ENCODE results near the gene KCNMA1.
"Not testable (repeated sequence)": the region's sequence is repeated elsewhere in the genome, so short reads cannot be mapped to it uniquely, and the experiment has no call there.

Gene KCNMA1

DNA sequence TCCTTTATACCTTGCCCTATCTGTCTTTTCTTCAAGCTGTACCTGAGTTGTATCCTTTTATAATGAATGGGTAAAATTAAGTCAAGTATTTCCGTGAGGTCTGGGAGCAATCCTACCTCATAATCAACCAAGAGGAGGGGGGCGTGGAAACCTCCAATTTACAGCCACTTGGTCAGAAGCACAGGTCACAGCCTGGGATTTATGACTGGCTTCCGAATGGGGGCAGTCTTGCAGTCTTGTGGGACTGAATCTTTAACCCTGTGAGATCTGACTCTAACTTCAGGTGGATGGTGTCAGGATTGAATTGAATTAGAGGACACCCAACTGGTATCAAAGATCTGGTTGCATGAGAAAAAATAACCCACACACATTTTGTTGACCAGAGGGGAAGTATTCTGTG, 23.5 kb upstream of the KCNMA1 start:
- H3K9me3 ChIP-seq (ENCODE audit: control insufficient read depth, low read depth, low read length) = no peaks in the 10 kb centered on the region
- no peak overlapping the region for H3K4me3 ChIP-seq (ENCODE audit: low read length)
- H3K36me3 ChIP-seq (ENCODE audit: control insufficient read depth, low read depth, low read length) = no peaks in the 10 kb centered on the region
- no peaks in the 10 kb centered on the region for H3K4me1 ChIP-seq (ENCODE audit: control insufficient read depth, low read depth, low read length)
- no peak overlapping the region for H3K27ac ChIP-seq (ENCODE audit: low read length)
- no peaks in the 10 kb centered on the region for H3K27me3 ChIP-seq (ENCODE audit: control insufficient read depth, insufficient read depth, low read length)
- no peak overlapping the region for H3K9ac ChIP-seq (ENCODE audit: low read length)

DNA sequence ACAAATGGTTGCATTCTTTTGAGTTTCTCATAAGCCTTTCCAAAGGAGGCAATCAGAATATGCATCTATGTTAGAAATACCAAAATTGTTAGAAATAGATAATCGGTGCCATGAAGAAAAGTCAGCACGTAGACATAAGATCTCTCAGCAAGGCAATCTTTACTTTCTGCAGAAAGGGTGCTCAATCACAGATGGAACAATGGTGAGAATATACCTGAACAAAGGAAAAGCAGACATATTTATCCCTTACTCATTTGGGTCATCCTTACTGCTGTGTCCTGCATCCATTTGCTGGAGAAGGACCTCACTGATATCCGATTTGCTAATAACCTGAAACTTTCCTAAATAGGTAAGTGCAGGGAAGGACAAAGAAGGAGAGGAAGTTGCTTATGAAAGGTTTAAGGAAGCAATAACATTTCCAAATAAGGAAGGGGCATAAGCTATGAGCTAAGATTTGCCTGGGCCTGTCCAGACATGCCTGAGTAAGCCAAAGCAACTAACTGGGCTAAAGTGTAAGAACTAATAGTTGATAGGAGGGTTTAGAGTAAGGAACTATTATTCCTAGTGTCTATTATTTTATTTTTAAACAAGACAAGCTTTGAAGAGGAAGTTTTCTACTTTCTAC, 21.6 kb upstream of the KCNMA1 start:
- not testable (repeated sequence) for H3K36me3 ChIP-seq (ENCODE audit: control insufficient read depth, low read depth, low read length); H3K4me1 ChIP-seq (ENCODE audit: control insufficient read depth, low read depth, low read length); H3K27ac ChIP-seq (ENCODE audit: low read length); H3K9ac ChIP-seq (ENCODE audit: low read length); H3K27me3 ChIP-seq (ENCODE audit: control insufficient read depth, insufficient read depth, low read length); H3K9me3 ChIP-seq (ENCODE audit: control insufficient read depth, low read depth, low read length); H3K4me3 ChIP-seq (ENCODE audit: low read length)

DNA sequence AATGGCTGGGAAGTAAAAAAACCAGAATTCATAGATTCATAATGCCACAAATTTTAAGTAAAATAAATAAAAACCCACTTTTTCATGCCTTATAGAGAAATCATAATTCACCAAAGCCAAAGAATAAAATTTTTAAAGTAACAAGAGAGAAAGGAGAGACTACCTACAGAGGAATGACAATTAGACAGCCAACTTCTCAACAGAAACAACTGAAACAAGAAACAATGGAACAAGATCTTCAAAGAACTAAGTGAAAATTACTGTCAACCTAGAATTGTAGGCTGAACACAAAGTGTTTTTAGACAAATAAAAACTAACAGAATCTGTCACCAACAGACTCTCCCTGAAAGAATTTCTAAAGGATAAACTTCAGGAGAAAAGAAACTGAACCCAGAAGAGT, 15.6 kb upstream of the KCNMA1 start:
- peaks cover 5% of the 10 kb centered on the region for H3K4me1 ChIP-seq (ENCODE audit: control insufficient read depth, low read depth, low read length)

DNA sequence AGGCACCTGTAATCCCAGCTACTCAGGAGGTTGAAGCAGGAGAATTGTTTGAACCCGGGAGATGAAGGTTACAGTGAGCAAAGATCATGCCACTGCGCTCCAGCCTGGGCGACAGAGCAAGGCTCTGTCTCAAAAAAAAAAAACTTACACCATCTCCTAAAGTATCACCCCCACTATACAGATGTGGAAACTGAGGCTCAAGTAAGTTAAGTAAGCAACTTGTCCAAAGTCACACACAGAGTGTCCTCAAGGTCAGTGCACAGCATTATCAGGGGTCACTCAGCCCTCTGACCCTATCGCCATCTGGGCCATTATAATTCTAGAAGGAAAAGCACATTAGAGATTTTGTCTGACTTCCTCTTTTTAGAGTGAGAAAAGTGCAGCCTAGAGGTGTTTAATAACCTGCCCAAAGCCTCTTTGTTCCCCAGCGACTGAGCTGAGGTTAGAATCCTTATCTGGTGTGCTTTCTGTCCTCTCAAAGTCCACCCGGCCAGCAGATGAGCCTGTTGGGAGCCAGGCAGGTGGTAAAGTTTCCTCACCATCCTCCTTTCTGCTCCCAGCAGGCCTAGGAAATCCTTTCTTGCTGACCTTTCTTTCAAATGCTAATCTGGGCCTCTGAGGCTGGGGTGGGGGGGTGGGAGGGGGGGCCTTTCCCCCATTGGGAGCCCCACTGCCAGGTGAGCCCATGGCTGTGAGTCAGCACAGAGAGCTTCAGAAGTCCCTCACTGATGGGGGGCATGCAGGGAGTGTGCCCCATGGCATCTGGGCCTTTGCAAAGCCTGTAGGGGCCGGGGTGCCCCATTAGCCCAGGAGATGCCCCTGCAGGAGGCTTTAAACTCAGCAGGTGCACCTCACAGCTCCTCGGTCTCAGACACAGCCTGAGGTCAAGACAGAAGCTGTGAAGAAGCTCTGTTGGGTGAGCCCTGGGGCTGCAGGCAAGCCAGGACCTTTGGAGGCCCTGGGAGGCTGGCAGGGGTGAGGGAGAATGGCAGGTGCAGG, 12.0 kb upstream of the KCNMA1 start:
- Histone ChIP-seq H3K27ac (ENCODE audit: low read length) (no peak overlapping the region), H3K27me3 (ENCODE audit: control insufficient read depth, insufficient read depth, low read length) (no peaks in the 10 kb centered on the region), H3K9me3 (ENCODE audit: control insufficient read depth, low read depth, low read length) (peaks cover 8% of the 10 kb centered on the region), H3K36me3 (ENCODE audit: control insufficient read depth, low read depth, low read length) (no peaks in the 10 kb centered on the region), H3K4me1 (ENCODE audit: control insufficient read depth, low read depth, low read length) (peaks cover 5% of the 10 kb centered on the region), H3K9ac (ENCODE audit: low read length) (no peak overlapping the region), H3K4me3 (ENCODE audit: low read length) (no peak overlapping the region)

More for the DNA sequence above, 15.6 kb upstream of the KCNMA1 start:
- no peak overlapping the region for H3K27ac ChIP-seq (ENCODE audit: low read length)
- no peaks in the 10 kb centered on the region for H3K27me3 ChIP-seq (ENCODE audit: control insufficient read depth, insufficient read depth, low read length)
- H3K9ac ChIP-seq (ENCODE audit: low read length) = no peak overlapping the region
- peaks cover 8% of the 10 kb centered on the region for H3K9me3 ChIP-seq (ENCODE audit: control insufficient read depth, low read depth, low read length)
- H3K4me3 ChIP-seq (ENCODE audit: low read length) = no peak overlapping the region
- no peaks in the 10 kb centered on the region for H3K36me3 ChIP-seq (ENCODE audit: control insufficient read depth, low read depth, low read length)

DNA sequence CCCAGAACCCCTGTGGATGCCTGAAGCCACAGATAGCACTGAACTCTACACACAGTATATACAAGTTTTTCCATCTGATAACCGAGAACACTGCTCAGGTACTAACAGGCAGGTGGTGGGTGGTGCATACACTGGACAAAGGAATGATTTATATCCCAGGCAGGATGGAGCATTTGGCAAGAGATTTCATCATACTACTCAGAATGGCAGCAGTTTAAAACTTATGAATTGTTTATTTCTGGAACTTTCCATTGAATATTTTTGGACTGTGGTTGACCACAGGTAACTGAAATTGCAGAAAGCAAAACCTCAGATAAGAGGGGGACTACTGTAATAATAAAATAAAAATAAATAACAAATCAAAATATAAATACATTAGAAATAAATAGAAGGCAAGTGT, 10.9 kb upstream of the KCNMA1 start:
- Histone ChIP-seq H3K9ac (ENCODE audit: low read length) (no peak overlapping the region), H3K27me3 (ENCODE audit: control insufficient read depth, insufficient read depth, low read length) (no peaks in the 10 kb centered on the region), H3K4me3 (ENCODE audit: low read length) (no peak overlapping the region), H3K4me1 (ENCODE audit: control insufficient read depth, low read depth, low read length) (peaks cover 5% of the 10 kb centered on the region), H3K36me3 (ENCODE audit: control insufficient read depth, low read depth, low read length) (no peaks in the 10 kb centered on the region), H3K9me3 (ENCODE audit: control insufficient read depth, low read depth, low read length) (peaks cover 9% of the 10 kb centered on the region), H3K27ac (ENCODE audit: low read length) (no peak overlapping the region)

DNA sequence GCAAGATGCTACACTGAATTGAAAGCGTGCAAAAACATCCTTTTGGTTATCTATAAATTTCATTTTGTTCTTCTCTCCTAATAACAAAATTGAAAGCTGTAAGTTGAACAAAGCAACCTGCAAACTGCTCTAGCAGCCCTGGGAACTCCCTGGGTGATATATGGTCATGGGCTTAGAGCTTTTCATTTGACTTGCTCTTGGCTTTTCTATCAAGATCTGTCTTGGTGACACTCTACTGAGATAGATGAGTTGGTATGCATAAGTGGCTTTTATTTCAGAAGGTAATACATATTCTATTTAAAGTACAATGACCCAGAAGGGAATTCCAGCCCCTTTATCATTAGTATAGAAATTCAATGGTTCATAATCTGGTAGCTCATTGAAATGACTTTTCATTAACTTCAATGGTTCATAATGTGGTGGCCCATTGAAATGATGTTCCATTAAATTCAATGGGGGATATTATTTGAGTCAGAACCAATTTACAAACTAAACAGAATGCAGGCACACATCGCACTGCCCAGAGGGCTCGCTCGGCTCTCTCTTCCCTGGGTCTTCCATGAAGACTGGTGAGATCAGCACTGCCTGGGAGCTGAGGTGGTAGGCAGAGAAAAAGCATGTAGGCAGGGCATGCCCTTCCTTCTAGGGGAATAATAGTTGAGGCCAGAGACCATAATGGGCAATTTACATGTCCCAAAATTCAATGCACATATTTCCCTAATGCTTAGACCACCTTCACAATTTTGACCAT, 10.1 kb upstream of the KCNMA1 start:
- no peaks in the 10 kb centered on the region for H3K36me3 ChIP-seq (ENCODE audit: control insufficient read depth, low read depth, low read length)
- no peaks in the 10 kb centered on the region for H3K27me3 ChIP-seq (ENCODE audit: control insufficient read depth, insufficient read depth, low read length)
- no peak overlapping the region for H3K27ac ChIP-seq (ENCODE audit: low read length)
- H3K4me3 ChIP-seq (ENCODE audit: low read length) = no peak overlapping the region
- no peak overlapping the region for H3K9ac ChIP-seq (ENCODE audit: low read length)
- peaks cover 3% of the 10 kb centered on the region for H3K9me3 ChIP-seq (ENCODE audit: control insufficient read depth, low read depth, low read length)
- H3K4me1 ChIP-seq (ENCODE audit: control insufficient read depth, low read depth, low read length) = peaks cover 5% of the 10 kb centered on the region

DNA sequence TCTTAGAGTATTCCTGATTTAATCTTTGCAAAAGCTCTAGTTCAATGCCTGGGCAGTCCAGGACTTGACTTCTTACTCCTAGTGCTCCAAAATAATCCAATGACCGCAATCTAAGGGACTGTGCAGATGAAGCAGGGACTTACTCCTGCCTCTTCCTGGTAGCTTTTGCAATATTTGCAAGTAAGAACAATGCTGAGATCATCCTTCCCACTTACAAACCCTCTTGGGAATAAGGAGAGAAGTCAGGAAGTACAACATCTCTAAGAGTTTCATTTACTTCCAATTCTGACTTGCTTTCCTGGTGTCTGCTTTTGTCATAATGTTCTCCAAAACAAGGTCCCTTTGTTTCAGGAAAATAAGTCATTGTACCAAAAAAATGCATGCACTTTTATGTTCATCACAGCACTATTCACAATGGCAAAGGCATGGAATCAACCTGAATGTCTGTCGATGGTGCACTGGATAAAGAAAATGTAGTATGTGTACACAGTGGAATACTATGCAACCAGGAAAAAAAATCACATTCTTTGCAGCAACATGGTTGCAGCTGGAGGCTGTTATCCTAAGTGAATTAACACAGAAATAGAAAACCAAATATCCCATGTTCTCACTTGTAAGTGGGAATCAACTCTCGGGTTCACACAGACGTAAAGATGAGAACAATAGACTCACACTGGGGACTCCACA, 7.1 kb upstream of the KCNMA1 start:
- H3K4me3 ChIP-seq (ENCODE audit: low read length) = no peak overlapping the region
- H3K27ac ChIP-seq (ENCODE audit: low read length) = no peak overlapping the region

DNA sequence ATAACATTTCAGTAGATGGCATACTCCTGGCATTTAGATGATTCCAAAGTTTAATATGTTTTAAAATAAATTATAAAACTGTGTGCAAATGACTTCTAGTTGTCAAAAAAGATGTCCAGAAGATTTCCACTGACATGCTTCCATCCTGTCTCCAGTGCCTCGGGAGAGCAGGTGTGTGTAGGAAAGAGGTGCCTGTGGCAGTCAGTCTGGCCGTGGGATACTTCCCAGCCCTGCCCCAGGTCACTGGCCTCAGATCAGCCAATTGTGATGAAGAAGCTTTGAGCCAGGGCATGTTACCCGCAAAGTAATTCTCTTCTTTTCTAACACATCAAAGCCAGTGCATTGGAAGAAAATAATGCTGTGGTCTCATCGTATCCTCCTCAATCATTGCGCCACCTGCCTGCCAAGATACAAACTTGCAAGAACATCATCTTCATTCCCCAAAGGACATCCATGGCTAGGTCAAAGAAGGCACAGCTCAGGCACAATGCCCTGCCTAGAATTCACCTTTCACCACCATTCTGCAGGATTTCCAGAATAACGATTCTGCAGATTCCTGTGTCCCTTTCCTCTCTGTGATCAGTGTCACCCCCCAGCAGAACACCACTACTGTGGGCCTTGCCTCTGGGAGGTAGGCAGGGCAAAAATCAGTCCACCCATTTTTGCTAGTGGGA, 6.3 kb upstream of the KCNMA1 start:
- H3K4me3 ChIP-seq (ENCODE audit: low read length) = no peak overlapping the region
- no peak overlapping the region for H3K27ac ChIP-seq (ENCODE audit: low read length)

More for the DNA sequence above, 7.1 kb upstream of the KCNMA1 start:
- Histone ChIP-seq H3K36me3 (ENCODE audit: control insufficient read depth, low read depth, low read length) (no peaks in the 10 kb centered on the region), H3K4me1 (ENCODE audit: control insufficient read depth, low read depth, low read length) (no peaks in the 10 kb centered on the region), H3K27me3 (ENCODE audit: control insufficient read depth, insufficient read depth, low read length) (peaks cover 21% of the 10 kb centered on the region), H3K9ac (ENCODE audit: low read length) (no peak overlapping the region), H3K9me3 (ENCODE audit: control insufficient read depth, low read depth, low read length) (peaks cover 3% of the 10 kb centered on the region)

DNA sequence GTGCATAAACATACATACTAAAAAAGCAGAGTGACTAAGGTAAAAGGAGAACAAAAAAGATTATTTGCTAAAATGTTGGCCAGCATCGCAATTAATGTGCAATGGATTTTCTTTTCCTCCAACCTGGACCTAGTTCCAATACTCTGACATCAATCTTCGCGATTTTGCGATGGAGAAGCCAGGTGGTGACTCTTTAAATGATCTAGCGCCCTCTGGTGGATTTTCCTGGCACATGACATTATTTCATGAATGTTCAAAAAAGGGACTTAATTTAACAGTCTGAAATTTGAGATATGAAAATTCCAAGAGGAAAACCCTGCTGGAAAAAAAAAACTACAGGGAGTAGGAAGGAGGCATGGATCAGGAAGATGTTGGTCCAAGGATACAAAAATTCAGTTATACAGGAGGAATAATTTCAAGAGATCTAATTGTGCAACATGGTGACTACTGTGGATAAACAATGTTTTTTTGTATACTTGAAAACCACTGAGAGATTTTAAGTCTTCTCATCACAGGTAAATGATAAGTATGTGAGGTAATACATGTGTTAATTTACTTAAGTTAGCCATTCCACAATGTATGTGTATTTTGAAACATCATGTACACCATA, 4.3 kb upstream of the KCNMA1 start:
- Histone ChIP-seq H3K4me3 (ENCODE audit: low read length) (no peak overlapping the region), H3K36me3 (ENCODE audit: control insufficient read depth, low read depth, low read length) (no peaks in the 10 kb centered on the region), H3K27ac (ENCODE audit: low read length) (no peak overlapping the region), H3K4me1 (ENCODE audit: control insufficient read depth, low read depth, low read length) (no peaks in the 10 kb centered on the region), H3K27me3 (ENCODE audit: control insufficient read depth, insufficient read depth, low read length) (peaks cover 43% of the 10 kb centered on the region), H3K9ac (ENCODE audit: low read length) (no peak overlapping the region), H3K9me3 (ENCODE audit: control insufficient read depth, low read depth, low read length) (peaks cover 3% of the 10 kb centered on the region)

More for the DNA sequence above, 6.3 kb upstream of the KCNMA1 start:
- H3K4me1 ChIP-seq (ENCODE audit: control insufficient read depth, low read depth, low read length) = no peaks in the 10 kb centered on the region
- no peak overlapping the region for H3K9ac ChIP-seq (ENCODE audit: low read length)
- H3K36me3 ChIP-seq (ENCODE audit: control insufficient read depth, low read depth, low read length) = no peaks in the 10 kb centered on the region
- H3K9me3 ChIP-seq (ENCODE audit: control insufficient read depth, low read depth, low read length) = peaks cover 3% of the 10 kb centered on the region
- peaks cover 29% of the 10 kb centered on the region for H3K27me3 ChIP-seq (ENCODE audit: control insufficient read depth, insufficient read depth, low read length)

DNA sequence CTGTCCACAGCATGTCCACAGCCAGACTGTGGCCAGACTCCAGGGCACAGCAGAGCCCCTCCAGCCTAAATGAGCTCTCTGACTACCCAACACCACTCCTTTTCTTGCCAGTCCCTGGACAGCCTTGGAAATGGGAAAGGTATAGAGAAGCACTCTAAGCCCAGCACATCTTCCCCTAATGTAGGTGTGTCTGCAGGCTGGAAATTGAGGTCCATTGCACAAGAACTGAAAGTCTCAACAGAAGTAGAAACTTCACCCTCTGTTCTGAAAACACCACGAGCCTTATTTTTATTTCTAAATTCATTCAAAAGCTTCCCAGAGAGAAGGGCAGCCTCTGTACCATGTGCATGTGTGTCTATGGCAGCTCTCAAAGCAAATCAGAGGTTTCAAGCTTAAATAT, 3.7 kb upstream of the KCNMA1 start:
- H3K27ac ChIP-seq (ENCODE audit: low read length) = no peak overlapping the region
- peaks cover 2% of the 10 kb centered on the region for H3K4me1 ChIP-seq (ENCODE audit: control insufficient read depth, low read depth, low read length)
- peaks cover 3% of the 10 kb centered on the region for H3K9me3 ChIP-seq (ENCODE audit: control insufficient read depth, low read depth, low read length)
- H3K36me3 ChIP-seq (ENCODE audit: control insufficient read depth, low read depth, low read length) = no peaks in the 10 kb centered on the region
- H3K9ac ChIP-seq (ENCODE audit: low read length) = no peak overlapping the region
- H3K27me3 ChIP-seq (ENCODE audit: control insufficient read depth, insufficient read depth, low read length) = peaks cover 49% of the 10 kb centered on the region
- no peak overlapping the region for H3K4me3 ChIP-seq (ENCODE audit: low read length)

All from iPS-18a (cell line).